A673 (cell line): ENCODE data around the gene POU2AF1.

Experiments used
- CTCF ChIP-seq: fragments of 300-800, 200-600 bp; sonication (generic); conservative IDR thresholded peaks from 2 replicates; pipeline ENCODE4 v1.5.1; 2017; ENCODE audit warnings: low read depth, mild to moderate bottlenecking, antibody characterized with exemption, low read length, moderate library complexity, mixed read lengths
- EZH2 ChIP-seq: fragments of 200-600 bp; sonication (generic); IDR thresholded peaks from 2 replicates; pipeline ENCODE4 v1.6.1; 2017; ENCODE audit warnings: borderline replicate concordance, low read depth, mild to moderate bottlenecking, mixed read lengths, antibody characterized with exemption, low read length; ENCODE audit not compliant: poor library complexity, severe bottlenecking

- TF ChIP-seq CTCF: no peak
- TF ChIP-seq EZH2: no peak
These were observed 38.1 kb upstream of the POU2AF1 start for GRCh38 chr11:111417011-111417765.
